BLaER1 (cell line): ENCODE results near the gene USP19.

Experiments
- H3K27ac ChIP-seq: shearing (Covaris generic); formaldehyde crosslinking; 2 replicates; pipeline ENCODE4 v1.8.1; 2022
- H3K27me3 ChIP-seq: shearing (Covaris generic); formaldehyde crosslinking; 2 replicates; pipeline ENCODE4 v1.8.1; 2022
- H3K36me3 ChIP-seq: shearing (Covaris generic); formaldehyde crosslinking; 2 replicates; pipeline ENCODE4 v1.8.1; 2022
- H3K4me1 ChIP-seq: shearing (Covaris generic); formaldehyde crosslinking; 2 replicates; pipeline ENCODE4 v1.8.1; 2022
- H3K4me2 ChIP-seq: shearing (Covaris generic); formaldehyde crosslinking; 2 replicates; pipeline ENCODE4 v1.8.1; 2022
- H3K4me3 ChIP-seq: shearing (Covaris generic); formaldehyde crosslinking; 2 replicates; pipeline ENCODE4 v1.8.1; 2022
- H3K9ac ChIP-seq: shearing (Covaris generic); formaldehyde crosslinking; 2 replicates; pipeline ENCODE4 v1.8.1; 2022
- H3K9me3 ChIP-seq: shearing (Covaris generic); formaldehyde crosslinking; 2 replicates; pipeline ENCODE4 v1.8.1; 2022
- H4K20me1 ChIP-seq: shearing (Covaris generic); formaldehyde crosslinking; 2 replicates; pipeline ENCODE4 v1.8.1; 2022
- Cebpa-rat ChIP-seq: shearing (Covaris generic); IDR thresholded peaks from 2 replicates; pipeline ENCODE4 v1.8.1; 2022

USP19 gene

GRCh38 chr3:49134471-49135265 is 14.0 kb upstream of the USP19 start:
- H3K27ac ChIP-seq, result no peak overlapping the region
- TF ChIP-seq Cebpa-rat, result no peak
- H3K36me3 ChIP-seq, result no peaks in the 10 kb centered on the region
- no peaks in the 10 kb centered on the region for H3K9me3 ChIP-seq
- H4K20me1 ChIP-seq, result no peaks in the 10 kb centered on the region
- H3K27me3 ChIP-seq, result no peaks in the 10 kb centered on the region
- H3K4me2 ChIP-seq, result no peak overlapping the region
- H3K4me3 ChIP-seq, result no peak overlapping the region
- no peak overlapping the region for H3K9ac ChIP-seq
- 0 out of 2 replicates have a peak, but pooled peaks cover 3% of the 10 kb centered on the region for H3K4me1 ChIP-seq

DNA sequence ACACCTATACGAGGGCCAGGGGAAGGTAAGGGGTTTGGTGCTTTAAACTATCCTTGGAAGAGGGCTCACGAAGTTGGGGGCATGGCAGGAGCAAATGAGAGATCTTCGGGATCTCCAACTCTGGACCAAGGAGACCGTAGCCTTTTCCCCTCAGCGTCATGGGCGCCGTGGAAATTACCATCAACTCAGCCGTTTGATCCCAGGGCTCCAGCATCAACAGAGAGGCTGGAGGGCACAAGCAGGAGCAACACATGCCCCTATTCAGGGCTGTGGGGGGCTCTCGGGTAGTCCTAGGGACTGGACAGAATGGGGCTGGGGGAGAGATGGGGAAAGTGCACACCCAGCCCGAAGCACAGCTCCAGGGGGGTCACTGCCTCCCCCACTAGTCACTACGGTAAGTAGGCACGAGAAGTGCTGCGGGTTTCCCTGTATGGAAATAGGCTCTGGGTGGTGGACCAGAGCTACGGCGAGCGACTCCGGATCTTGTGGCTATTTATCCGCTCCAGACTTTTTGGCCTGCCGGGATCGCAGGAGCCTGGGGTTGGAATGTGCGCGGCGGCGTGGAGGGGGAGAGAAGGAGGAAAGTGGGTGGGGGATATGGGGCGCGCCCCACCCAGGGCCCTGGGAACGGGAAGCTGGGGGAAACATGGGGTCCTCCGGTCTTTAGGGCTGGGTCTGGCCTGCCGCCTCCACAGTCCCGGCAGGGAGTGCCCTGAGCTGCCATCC is 12.8 kb upstream of the USP19 start:
- Histone ChIP-seq H3K4me3 (no peak overlapping the region), H3K9me3 (no peaks in the 10 kb centered on the region), H3K36me3 (no peaks in the 10 kb centered on the region), H3K4me2 (peak overlapping the region; percentile 57), H3K9ac (no peak overlapping the region), H4K20me1 (no peaks in the 10 kb centered on the region), H3K27me3 (no peaks in the 10 kb centered on the region), H3K4me1 (peaks cover 11% of the 10 kb centered on the region; the same call in 1 of the 2 replicates), H3K27ac (no peak overlapping the region)
- no peak for TF ChIP-seq Cebpa-rat

DNA sequence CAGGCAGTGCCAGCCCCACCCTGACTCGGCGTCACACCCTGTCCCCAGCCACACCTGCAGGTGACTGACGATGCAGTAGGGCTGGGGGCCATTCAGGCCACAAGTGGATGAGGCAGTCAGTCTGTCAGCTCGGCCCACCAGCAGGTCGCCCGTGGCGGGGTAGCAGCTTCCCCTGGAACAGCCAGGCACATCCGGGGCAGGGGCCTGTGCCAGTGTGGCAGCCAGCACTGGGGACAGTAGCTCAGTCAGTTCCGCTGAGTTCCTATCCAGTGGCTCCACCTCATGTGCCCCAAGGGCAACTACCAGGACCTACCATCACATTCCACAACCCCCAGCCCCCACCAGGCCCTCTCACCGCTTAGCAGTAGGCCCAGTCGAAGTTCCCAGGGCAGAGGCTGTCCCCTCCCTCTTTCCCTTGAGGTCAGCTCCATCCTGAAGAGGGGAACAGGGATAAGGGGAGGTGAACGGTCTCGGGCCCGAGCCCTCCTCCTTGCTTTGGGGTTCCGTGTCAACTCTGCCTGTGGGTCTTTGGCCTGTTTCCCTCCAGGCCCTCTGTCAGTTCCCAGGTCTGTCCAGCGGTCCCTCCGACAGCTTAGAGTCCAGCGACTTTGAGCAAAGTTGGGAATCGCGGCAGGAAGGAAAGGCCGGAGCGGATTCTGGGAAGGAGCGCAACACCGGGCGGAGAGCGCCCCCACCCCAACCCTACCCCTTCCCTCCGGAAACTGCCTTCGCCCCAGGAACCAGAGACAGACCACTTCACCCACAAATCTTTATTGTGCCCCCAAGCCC is 12.0 kb upstream of the USP19 start, which contains the start of gene LAMB2:
Gene LAMB2, minus strand, starts transcription at position 614 of the 789 bp plus-strand sequence. Its CDS starts 183 bp downstream, at position 431.
- H3K27me3 ChIP-seq, result no peaks in the 10 kb centered on the region
- H4K20me1 ChIP-seq, result no peaks in the 10 kb centered on the region
- no peak within 1 kb of the TSS for H3K27ac ChIP-seq
- no peak within 1 kb of the TSS for H3K4me3 ChIP-seq
- H3K4me2 ChIP-seq, result peak within 1 kb of the TSS; percentile 57
- no peaks in the 10 kb centered on the region for H3K9me3 ChIP-seq
- H3K36me3 ChIP-seq, result no peaks in the 10 kb centered on the region
- no peak within 1 kb of the TSS for H3K9ac ChIP-seq
- H3K4me1 ChIP-seq, result peaks cover 11% of the 10 kb centered on the region; the same call in 1 of the 2 replicates
- no peak for TF ChIP-seq Cebpa-rat

DNA sequence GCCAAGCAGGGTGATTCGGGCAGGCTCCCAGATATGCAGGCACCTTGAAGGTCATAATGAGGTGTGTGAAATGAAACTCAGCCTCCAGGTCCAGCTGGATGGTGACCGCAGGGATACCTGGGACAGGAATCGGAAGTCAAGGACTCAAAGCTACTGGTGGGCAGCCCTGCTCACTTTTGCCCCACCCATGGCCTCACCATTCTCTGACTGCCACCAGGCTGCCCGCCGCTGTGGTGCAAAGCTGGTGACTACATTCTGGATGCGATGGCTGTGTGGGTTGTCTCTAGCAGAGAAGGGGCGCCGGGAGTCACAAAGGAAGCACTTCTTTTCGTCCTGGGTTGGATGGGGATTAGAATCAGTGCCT is 11.4 kb upstream of the USP19 start:
- no peaks in the 10 kb centered on the region for H3K9me3 ChIP-seq
- H3K9ac ChIP-seq, result no peak overlapping the region
- TF ChIP-seq Cebpa-rat, result no peak
- H3K4me3 ChIP-seq, result no peak overlapping the region
- no peak overlapping the region for H3K27ac ChIP-seq
- no peaks in the 10 kb centered on the region for H3K27me3 ChIP-seq
- peaks cover 11% of the 10 kb centered on the region; the same call in 1 of the 2 replicates for H3K4me1 ChIP-seq
- no peaks in the 10 kb centered on the region for H4K20me1 ChIP-seq
- no peaks in the 10 kb centered on the region for H3K36me3 ChIP-seq
- no peak overlapping the region for H3K4me2 ChIP-seq

DNA sequence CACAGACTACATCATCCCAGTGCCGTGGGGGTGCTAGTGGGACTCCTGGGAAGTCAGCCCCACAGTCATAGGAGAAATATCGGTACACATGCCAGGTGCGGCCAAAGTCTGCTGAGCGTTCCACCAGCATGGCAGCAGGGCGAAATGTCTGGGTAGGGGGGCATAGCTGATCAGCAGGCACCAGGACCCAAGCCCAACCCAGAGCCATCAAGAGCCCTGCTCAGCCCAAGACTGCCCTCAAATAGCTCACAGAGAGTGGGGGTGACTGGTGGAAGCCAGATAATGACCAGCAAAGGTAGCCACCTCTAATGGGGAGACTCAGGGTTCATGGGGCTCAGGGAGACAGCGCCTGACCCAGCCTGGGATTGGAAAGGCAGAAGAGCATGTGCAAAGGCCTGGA is 11.0 kb upstream of the USP19 start:
- H3K27ac ChIP-seq, result no peak overlapping the region
- H3K36me3 ChIP-seq, result no peaks in the 10 kb centered on the region
- peaks cover 11% of the 10 kb centered on the region; the same call in 1 of the 2 replicates for H3K4me1 ChIP-seq
- no peak overlapping the region for H3K9ac ChIP-seq
- TF ChIP-seq Cebpa-rat, result no peak
- H4K20me1 ChIP-seq, result no peaks in the 10 kb centered on the region
- no peaks in the 10 kb centered on the region for H3K9me3 ChIP-seq
- H3K4me2 ChIP-seq, result no peak overlapping the region
- H3K4me3 ChIP-seq, result no peak overlapping the region
- H3K27me3 ChIP-seq, result no peaks in the 10 kb centered on the region

DNA sequence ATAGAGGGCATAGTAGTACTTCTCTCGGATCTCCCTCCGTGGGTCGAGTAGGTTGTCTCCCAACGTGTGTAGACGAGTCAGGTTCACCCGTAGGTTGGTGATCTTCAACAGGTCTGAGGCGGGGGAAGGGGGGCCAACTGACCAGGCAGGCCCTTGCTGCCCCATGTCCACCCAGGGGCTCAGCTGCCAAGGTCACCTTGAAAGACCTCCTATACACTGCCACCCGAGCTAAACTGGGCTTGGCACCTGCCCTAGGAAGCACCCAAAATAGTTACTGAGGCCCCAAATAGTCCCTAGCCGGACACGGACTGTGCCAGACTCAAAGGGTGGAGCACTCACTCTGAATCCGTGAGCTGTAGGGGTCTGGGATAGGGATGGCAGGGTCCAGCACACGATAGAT is 10.4 kb upstream of the USP19 start:
- no peak overlapping the region for H3K9ac ChIP-seq
- peaks cover 11% of the 10 kb centered on the region; the same call in 1 of the 2 replicates for H3K4me1 ChIP-seq
- H3K27me3 ChIP-seq, result no peaks in the 10 kb centered on the region
- no peak overlapping the region for H3K27ac ChIP-seq
- no peaks in the 10 kb centered on the region for H3K36me3 ChIP-seq
- H4K20me1 ChIP-seq, result no peaks in the 10 kb centered on the region
- H3K4me3 ChIP-seq, result no peak overlapping the region
- H3K4me2 ChIP-seq, result no peak overlapping the region
- no peak for TF ChIP-seq Cebpa-rat
- no peaks in the 10 kb centered on the region for H3K9me3 ChIP-seq

DNA sequence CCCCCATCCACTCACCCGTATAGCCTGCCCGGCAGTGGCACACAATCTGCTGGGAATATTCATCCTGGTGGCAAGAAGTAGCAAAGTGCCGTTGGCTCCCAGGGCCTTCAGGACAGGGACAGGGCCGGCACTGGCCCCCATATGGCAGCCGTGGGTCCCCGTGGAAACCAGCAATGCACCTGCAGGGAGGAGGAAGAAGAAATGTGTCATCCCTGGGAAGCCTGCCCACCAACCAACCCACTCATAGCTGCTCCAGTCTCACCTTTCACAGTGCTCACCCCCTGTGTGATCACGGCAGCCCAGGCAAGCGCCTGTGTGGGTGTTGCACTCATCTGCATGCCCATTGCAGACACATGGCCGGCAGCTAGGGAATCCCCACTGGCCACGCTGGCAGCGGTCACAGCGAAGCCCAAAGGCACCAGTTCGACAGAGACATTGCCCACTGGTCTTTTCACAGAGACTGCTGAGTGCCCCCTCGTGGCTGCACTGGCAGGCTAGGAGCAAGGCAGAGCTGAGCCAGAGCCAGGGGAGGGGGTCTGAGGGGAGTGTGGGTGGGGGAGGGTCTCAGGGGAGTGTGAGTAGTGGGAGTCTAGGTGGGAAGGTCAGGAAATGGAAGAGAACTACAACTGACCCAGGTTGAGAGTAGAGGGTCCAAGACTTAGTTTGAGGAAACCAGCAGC is 4.5 kb upstream of the USP19 start:
- Histone ChIP-seq H3K9ac (no peak overlapping the region), H3K27ac (no peak overlapping the region), H3K27me3 (no peaks in the 10 kb centered on the region), H3K4me2 (no peak overlapping the region), H3K4me1 (peaks cover 18% of the 10 kb centered on the region), H4K20me1 (peaks cover 2% of the 10 kb centered on the region; the same call in 1 of the 2 replicates), H3K36me3 (no peaks in the 10 kb centered on the region), H3K9me3 (no peaks in the 10 kb centered on the region), H3K4me3 (no peak overlapping the region)
- no peak for TF ChIP-seq Cebpa-rat

DNA sequence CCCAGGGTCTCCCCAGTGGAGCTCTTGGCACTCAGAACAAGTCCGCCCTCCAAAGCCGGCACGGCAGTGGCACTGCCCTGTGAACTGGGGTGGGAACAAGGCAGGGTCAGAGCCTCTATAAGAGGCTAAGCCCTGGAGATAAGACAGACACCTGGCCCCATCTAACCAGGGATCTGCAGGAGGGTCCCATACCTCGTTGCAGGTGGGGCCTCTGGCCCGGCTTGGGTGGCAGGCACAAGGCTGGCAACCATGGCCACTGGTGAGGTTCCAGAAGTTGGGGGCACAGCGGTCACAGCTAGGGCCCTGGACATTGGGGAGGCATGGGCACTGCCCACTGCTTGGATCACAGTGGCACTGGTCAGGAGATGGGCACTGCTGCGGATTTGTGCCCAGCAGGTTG is 3.6 kb upstream of the USP19 start:
- Histone ChIP-seq H3K9ac (no peak overlapping the region), H3K36me3 (peaks cover under 1% of the 10 kb centered on the region; the same call in 1 of the 2 replicates)

GRCh38 chr3:49123687-49124086 is 3.1 kb upstream of the USP19 start:
- Histone ChIP-seq H3K9me3 (no peaks in the 10 kb centered on the region), H3K4me1 (peaks cover 25% of the 10 kb centered on the region), H3K36me3 (peaks cover 6% of the 10 kb centered on the region), H3K4me3 (no peak overlapping the region), H3K4me2 (no peak overlapping the region), H4K20me1 (peaks cover 14% of the 10 kb centered on the region; the same call in 1 of the 2 replicates), H3K27ac (no peak overlapping the region), H3K9ac (no peak overlapping the region), H3K27me3 (no peaks in the 10 kb centered on the region)
- TF ChIP-seq Cebpa-rat, result no peak

More for the DNA sequence above, 3.6 kb upstream of the USP19 start:
- no peak overlapping the region for H3K4me3 ChIP-seq
- H3K27me3 ChIP-seq, result no peaks in the 10 kb centered on the region
- H3K27ac ChIP-seq, result no peak overlapping the region
- TF ChIP-seq Cebpa-rat, result no peak
- no peaks in the 10 kb centered on the region for H3K9me3 ChIP-seq
- H3K4me1 ChIP-seq, result peaks cover 26% of the 10 kb centered on the region
- H4K20me1 ChIP-seq, result peaks cover 12% of the 10 kb centered on the region; the same call in 1 of the 2 replicates
- H3K4me2 ChIP-seq, result no peak overlapping the region
